ENCODE data around the gene SPATA9. TPM values are rescaled to one million over a fixed set of nuclear protein-coding genes. Genes with fewer than 3 reads are reported as not detected.

The SPATA9 gene
- total RNA-seq, 1 experiment from 2014 or later = 0.15 TPM

DNA sequence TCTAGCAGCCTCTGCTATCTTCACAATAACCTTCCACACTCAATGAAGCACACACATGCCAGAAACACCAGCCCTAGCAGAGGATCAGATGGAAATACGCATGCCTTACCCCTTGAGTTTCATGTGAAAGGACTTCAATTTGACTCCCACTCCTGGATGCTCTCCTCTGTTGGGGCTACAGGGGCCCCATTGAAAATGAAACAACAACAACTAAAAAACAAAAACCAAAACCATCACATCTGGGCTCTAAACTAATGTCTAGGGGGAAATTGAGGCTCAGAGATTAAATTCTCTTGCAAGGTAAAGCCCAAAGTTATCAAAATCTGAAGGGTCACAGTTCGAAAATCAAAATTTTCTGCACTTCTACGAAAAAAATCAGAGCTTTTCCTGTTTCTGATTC is 44.2 kb downstream of the SPATA9 start:
- H3K27ac ChIP-seq (ENCODE audit: low read length) = no peak overlapping the region
- ChIA-PET CTCF (no interaction called here), POLR2A (no interaction called here)
- H3K36me3 ChIP-seq (ENCODE audit: control insufficient read depth, insufficient read depth, low read length) = no peaks in the 10 kb centered on the region
- BruUV-seq (replicated peaks) = no TSS peak
- H3K4me1 ChIP-seq (ENCODE audit: control insufficient read depth, insufficient read depth, low read length) = no peaks in the 10 kb centered on the region
- H3K4me3 ChIP-seq (ENCODE audit: low read depth in 2 of 2, low read length in 2 of 2) = no peak overlapping the region
- DNase-seq (ENCODE audit: low read depth, low spot score) (no peak), ATAC-seq (no peak)
- no peaks in the 10 kb centered on the region for H3K27me3 ChIP-seq (ENCODE audit: control insufficient read depth, insufficient read depth, low read length)
- intact Hi-C loops (cut with micrococcal nuclease; ENCODE audit: unreplicated experiment) (no loop called here), in situ Hi-C loops (cut with HindIII; ENCODE audit: low pct_unique_long_range_greater_than_20kb, low sequenced_read_pairs) (no loop called here)
- no peaks in the 10 kb centered on the region for H3K9me3 ChIP-seq (ENCODE audit: control insufficient read depth, insufficient read depth, low read depth, low read length)
- no peak for TF ChIP-seq SIN3A (IDR thresholded peaks at IDR 0.05; ENCODE audit: borderline replicate concordance, insufficient read depth, low read depth, low read length)
- TF ChIP-seq, protein P1, sequence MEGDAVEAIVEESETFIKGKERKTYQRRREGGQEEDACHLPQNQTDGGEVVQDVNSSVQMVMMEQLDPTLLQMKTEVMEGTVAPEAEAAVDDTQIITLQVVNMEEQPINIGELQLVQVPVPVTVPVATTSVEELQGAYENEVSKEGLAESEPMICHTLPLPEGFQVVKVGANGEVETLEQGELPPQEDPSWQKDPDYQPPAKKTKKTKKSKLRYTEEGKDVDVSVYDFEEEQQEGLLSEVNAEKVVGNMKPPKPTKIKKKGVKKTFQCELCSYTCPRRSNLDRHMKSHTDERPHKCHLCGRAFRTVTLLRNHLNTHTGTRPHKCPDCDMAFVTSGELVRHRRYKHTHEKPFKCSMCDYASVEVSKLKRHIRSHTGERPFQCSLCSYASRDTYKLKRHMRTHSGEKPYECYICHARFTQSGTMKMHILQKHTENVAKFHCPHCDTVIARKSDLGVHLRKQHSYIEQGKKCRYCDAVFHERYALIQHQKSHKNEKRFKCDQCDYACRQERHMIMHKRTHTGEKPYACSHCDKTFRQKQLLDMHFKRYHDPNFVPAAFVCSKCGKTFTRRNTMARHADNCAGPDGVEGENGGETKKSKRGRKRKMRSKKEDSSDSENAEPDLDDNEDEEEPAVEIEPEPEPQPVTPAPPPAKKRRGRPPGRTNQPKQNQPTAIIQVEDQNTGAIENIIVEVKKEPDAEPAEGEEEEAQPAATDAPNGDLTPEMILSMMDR (IDR thresholded peaks at IDR 0.05) = no peak
- TF ChIP-seq TCF7L2 (IDR thresholded peaks at IDR 0.05; ENCODE audit: low read depth, low read length) = no peak
- no peak for TF ChIP-seq POLR2AphosphoS5 (IDR thresholded peaks at IDR 0.05; ENCODE audit: low read depth, low read length)
- TF ChIP-seq, protein P2, sequence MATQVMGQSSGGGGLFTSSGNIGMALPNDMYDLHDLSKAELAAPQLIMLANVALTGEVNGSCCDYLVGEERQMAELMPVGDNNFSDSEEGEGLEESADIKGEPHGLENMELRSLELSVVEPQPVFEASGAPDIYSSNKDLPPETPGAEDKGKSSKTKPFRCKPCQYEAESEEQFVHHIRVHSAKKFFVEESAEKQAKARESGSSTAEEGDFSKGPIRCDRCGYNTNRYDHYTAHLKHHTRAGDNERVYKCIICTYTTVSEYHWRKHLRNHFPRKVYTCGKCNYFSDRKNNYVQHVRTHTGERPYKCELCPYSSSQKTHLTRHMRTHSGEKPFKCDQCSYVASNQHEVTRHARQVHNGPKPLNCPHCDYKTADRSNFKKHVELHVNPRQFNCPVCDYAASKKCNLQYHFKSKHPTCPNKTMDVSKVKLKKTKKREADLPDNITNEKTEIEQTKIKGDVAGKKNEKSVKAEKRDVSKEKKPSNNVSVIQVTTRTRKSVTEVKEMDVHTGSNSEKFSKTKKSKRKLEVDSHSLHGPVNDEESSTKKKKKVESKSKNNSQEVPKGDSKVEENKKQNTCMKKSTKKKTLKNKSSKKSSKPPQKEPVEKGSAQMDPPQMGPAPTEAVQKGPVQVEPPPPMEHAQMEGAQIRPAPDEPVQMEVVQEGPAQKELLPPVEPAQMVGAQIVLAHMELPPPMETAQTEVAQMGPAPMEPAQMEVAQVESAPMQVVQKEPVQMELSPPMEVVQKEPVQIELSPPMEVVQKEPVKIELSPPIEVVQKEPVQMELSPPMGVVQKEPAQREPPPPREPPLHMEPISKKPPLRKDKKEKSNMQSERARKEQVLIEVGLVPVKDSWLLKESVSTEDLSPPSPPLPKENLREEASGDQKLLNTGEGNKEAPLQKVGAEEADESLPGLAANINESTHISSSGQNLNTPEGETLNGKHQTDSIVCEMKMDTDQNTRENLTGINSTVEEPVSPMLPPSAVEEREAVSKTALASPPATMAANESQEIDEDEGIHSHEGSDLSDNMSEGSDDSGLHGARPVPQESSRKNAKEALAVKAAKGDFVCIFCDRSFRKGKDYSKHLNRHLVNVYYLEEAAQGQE (IDR thresholded peaks at IDR 0.05; ENCODE audit: insufficient read depth in 1 of 2, low read depth in 2 of 2, low read length in 1 of 2) = no peak

DNA sequence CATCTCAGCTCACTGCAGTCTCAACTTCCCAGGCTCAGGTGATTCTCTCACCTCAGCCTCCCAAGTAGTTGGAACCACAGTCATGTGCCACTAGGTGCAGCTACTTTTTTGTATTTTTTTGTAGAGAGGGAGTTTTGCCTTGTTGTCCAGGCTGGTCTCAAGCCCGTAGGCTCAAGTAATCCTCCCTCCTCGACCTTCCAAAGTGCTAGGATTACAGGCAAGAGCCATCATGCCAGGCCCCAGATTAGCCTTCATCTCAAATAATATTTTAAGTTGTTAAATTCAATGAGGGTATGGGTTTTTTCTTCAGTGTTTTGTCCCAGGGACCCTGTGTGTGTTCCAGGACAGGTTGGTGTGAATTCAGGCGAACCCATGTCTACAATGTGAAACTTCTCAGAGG is 48.7 kb downstream of the SPATA9 start:
- ATAC-seq (no peak), DNase-seq (ENCODE audit: low read depth, low spot score) (no peak)
- intact Hi-C loops (cut with micrococcal nuclease; ENCODE audit: unreplicated experiment) = no loop called here
- ChIA-PET POLR2A (no interaction called here), CTCF (no interaction called here)
- Histone ChIP-seq H3K9me3 (ENCODE audit: control insufficient read depth, insufficient read depth, low read depth, low read length) (no peaks in the 10 kb centered on the region), H3K4me1 (ENCODE audit: control insufficient read depth, insufficient read depth, low read length) (0 out of 2 replicates have a peak, but pooled peaks cover 4% of the 10 kb centered on the region), H3K27ac (ENCODE audit: low read length) (no peak overlapping the region), H3K36me3 (ENCODE audit: control insufficient read depth, insufficient read depth, low read length) (no peaks in the 10 kb centered on the region), H3K4me3 (ENCODE audit: low read depth in 2 of 2, low read length in 2 of 2) (no peak overlapping the region), H3K27me3 (ENCODE audit: control insufficient read depth, insufficient read depth, low read length) (no peaks in the 10 kb centered on the region)
- no peak for TF ChIP-seq TCF7L2 (IDR thresholded peaks at IDR 0.05; ENCODE audit: low read depth, low read length)
- TF ChIP-seq, protein P2 (IDR thresholded peaks at IDR 0.05; ENCODE audit: insufficient read depth in 1 of 2, low read depth in 2 of 2, low read length in 1 of 2) = no peak
- no TSS peak for BruUV-seq (replicated peaks)
- in situ Hi-C loops (cut with HindIII; ENCODE audit: low pct_unique_long_range_greater_than_20kb, low sequenced_read_pairs) = no loop called here
